Measurements from ENCODE around the gene FNDC3B.

The FNDC3B gene

GRCh38 chr3:172195407-172195754 is 156.0 kb downstream of the FNDC3B start:
- DNase-seq = no peak

DNA sequence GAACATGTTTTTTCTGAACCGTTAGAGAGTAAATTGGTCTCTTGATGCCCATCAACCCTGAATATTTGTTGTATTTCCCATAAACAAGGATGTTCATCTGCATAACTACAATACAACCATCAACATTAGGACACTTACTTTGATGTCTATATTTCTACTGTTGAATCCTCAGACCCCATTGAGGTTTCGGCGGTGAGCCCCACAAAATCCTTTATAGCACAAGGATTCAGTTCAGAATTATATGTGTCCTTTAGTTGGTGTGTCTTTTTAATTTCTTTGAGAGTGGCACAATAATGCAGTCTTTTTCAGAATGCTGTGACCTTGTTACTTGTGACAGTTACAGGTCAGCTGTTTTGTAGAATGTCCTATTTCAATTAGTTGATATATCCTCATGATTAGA is 158.0 kb downstream of the FNDC3B start:
- no peak for DNase-seq

DNA sequence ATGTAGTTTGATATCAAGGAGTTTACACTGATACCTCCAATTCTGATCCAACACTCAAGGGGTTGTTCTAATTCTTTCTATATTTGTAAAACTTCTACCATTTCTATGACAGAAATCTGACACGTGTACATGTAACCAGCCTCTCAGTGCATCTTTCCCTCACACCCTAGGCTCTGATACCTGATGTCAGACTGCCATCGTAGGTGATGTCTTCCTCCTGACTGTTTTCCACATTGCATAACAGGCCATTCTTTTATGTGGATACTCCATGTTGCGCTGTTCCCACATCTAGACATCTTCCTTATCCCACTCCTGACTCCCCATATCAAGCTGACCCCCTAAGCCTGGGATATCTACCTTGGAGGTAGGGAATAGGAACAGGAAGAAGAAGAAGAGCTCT is 159.1 kb downstream of the FNDC3B start:
- no peak for DNase-seq

GRCh38 chr3:172199850-172200369 is 160.5 kb downstream of the FNDC3B start:
- DNase-seq = no peak

DNA sequence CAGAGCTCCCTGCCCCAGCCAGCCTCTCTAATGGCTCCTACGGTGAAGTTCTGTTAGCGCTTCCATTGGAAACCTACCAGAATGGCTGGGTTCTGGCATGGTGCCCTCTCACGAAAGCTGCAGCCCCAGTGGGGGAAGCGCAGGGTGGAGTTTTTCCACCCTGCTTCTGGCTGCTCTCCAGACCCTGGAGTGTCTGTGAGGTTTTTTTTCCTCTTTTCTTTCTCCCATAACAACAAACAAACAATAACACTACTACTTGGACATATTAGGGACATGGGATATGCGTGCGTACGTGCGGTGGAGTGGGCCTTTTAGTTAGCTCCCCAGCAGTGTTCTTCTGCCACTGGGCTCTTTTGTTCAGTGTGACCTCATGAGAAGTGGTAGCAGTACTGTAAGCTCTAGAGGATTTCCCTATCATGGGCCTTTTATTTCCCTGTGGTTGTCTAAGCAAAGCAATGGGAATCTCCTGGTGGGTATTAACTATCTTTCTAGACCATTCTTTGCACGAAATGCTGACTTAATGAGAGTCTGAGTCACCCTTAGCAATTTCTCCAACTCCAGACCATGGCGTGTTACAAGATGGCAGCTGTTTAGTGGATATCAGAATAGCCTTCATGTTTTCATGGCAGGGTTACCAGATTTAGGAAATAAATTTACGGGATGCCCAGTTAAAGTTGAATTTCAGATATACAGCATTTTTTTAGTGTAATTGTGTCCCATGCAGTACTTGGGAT is 161.9 kb downstream of the FNDC3B start:
- no peak for DNase-seq

DNA sequence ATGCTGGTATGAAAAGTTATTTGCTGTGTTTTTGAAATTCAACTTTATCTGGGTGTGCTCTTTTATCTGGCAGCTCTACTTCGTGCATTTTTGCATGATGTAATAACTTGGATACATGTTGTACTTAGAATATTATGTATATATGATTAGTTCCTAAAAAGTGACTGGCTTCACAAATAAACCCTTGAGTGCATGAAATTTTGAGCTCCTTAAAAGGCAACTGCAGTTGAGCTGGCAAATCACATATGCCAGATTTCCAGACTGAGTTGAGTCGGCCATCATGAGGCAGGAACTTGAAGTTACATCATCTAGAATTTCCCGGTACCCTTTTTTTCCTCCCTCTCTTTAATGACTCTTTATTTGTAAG is 162.5 kb downstream of the FNDC3B start:
- DNase-seq = no peak

DNA sequence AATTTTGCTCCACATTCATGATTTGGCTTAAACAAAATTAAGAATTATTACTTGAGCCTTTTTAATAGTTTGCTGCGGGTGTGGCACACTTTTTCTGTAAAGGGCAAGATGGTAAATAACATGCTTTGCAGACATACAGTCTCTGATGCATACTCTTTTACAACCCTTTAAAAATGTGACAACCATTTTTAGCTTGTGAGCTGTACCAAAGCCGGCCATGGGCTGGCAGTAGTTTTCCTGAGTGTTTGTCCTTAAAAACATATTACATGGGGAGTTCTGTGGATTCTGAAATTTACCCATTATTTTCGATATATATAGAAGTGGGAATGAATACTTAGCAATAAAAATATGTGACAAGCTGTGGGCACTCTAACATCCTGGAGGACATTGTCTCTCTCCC is 163.4 kb downstream of the FNDC3B start:
- no peak for DNase-seq

DNA sequence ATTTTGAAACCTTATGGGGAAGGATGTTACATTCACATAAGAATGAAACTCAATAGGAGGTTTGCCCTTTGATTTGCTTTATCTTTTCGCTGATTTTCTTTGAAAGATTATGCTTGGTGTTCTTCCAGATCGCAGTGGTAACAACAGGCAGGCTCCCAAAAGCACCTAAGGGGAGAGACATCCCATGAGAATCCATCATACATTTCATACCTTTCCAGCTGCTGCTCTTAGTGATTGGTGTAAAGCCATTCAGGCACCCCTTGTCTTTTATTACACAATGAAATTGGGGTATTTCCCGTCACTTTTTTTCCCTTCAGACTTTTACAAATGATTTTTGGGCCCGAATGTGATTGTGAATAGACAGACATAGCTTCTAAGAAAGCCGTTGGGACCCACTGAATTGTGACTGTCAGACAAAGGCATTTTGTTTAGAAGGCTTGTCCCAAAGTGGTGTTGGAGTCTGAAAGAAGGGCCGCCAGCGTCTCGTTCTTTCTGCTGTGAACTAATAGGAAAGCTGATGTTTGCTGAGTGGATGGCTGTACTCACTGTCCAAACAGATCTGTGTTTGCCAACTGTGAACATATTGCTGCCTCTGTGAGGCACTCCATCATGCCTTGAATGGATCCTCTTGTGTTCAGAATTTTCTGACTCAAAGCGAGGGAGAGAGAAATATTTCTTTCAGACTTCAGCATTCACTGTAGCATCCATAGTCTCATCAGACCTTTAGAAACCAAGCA is 164.3 kb downstream of the FNDC3B start:
- no peak for DNase-seq

DNA sequence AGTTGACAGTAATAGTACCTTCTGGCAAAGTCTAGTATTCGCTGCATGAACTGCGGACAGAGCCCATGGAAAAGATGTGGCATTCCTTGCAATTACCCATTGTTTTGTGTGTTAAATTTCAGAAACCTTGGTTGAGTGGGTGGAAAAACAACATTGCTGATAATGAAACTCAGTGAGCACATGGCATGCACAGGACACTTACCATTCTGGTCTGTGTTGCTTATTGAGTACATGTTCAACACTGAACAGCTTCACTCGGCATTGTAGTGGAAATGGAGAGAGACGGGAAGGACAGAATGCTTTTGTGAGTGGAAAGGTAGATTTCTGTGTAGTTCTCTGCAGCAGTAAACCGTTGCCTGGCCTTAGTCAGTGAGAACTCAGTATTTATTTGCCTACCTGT is 165.3 kb downstream of the FNDC3B start:
- DNase-seq = no peak

DNA sequence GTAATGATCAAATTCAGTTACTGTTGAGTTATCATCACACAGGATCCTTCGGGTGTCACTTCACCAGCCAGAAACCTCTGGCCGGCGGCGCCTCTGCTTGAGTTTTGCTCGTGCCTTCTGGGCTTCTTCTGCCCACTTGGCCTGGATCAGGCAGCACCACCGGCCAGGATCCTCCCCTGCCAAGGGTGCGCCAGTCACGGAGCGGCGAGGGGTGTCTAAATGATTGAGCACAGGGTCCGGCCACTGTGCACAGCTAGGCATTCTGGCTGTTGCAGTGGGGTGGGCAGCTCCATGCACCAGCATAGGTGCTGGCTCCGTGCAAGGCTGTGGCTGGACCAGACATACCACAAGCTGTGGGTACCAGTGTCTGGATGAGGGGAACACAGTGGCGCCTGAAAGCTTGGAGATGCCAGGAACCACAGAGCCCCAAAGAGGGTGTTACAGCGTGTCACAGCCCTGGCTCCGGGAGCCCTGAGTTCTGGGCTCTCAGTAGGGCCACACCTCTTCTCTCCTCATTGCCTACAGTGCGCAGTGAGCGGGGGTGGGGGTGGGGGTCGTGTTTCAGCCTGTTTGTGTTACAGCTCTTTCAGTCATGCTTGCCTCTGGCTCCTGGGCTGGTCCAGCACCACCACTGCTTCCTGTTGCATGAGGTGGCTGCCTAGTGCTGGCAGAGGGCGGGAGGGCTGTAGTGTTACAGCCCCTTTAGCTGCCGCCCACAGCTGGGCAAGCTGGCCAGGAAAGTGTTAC is 169.4 kb downstream of the FNDC3B start:
- no peak for DNase-seq

- no peak for DNase-seq
Observed at GRCh38 chr3:172209333-172210321, 170.2 kb downstream of the FNDC3B start.

GRCh38 chr3:172210355-172210754 is 171.0 kb downstream of the FNDC3B start:
- DNase-seq = no peak

DNA sequence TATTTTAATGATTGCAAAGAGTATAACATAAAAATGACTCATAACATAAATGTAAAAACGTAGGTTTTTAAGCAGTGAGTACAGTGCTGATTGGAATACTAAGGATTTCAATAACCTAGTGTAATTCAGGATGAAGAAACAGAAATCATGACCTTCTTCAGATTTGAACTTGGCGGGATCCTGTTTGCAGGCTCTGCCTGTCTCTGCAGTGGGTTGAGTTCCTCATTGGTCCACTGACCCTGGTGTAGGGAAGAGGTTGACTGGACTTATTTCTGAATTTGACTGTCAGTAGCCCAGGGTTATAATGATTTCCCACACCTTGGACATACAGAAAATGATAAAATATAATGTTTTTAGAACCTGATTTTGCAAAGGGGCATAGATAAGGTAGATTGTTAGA is 171.7 kb downstream of the FNDC3B start:
- DNase-seq = no peak

- DNase-seq = peak in 1 of 2 experiments; percentile 31
Observed at GRCh38 chr3:172213200-172213599, 173.8 kb downstream of the FNDC3B start.

GRCh38 chr3:172213904-172214303 is 174.5 kb downstream of the FNDC3B start:
- DNase-seq = no peak

DNA sequence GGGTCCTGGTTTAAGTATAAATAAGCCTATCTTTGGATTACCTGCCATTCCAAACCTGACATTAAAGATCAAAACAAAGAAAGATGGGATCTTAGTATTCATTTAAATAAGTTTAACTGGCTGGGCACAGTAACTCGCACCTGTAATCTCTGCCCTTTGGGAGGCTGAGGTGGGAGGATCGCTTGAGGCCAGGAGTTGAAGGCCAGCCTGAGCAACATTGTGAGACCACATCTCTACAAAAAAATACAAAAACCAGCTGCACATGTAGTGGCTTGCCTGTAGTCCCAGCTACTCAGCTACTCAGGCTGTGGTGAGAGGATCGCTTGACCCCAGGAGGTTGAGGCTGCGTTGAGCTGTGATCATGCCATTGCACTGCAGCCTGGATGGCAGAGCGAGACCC is 176.9 kb downstream of the FNDC3B start:
- no peak for DNase-seq

DNA sequence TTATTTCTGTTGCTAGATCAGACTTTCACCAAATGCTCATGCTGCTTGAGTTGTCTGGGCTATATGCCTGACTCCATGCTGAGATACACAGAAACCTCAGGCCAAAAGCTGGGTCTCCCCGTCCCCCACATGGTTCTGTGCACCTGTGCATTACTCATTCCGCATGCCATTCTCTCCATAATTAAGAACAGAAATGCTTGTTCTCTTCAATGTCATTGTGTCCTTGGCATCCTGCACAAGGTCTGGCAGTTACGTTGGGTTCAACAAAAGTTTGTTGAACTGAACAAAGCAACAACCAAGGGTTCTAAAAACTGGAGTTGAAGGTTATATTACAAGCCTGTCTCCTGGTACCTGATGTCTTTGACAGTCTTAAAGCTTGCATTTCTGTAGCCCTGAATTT is 177.5 kb downstream of the FNDC3B start:
- DNase-seq = no peak

- DNase-seq = no peak
Observed at GRCh38 chr3:172217877-172218276, 178.5 kb downstream of the FNDC3B start.

- DNase-seq = no peak
Observed at GRCh38 chr3:172218350-172219323, 179.3 kb downstream of the FNDC3B start.

DNA sequence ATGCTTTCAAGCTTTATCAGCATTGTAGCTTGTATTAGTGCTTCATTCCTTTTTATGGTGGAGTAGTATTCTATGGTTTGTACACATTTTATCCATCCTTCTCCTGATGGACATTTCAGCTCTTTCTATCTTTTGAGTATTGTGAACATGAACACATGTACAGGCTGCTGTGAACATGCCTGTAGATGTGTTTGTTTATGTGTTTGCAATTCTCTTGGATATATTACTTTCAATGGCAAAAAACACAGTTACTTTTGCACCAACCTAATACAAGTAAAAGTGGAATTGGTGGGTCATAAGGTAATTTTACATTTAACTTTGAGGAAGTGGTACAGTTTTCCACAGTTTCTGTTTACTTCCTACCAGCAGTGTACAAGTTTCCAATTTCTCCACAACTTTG is 180.4 kb downstream of the FNDC3B start:
- DNase-seq = no peak

- no peak for DNase-seq
Observed at GRCh38 chr3:172221547-172221946, 182.2 kb downstream of the FNDC3B start.

All from activated T-cell treated with anti-CD3 and anti-CD28 coated beads, Interleukin-2, amount 50 U/mL, for 48 hours (primary cell).